ENCODE measurements around the gene MED27. TPM values are rescaled to one million over a fixed set of nuclear protein-coding genes. Genes with fewer than 3 reads are reported as not detected.

The MED27 gene
- total and polyA plus RNA-seq, 2 of the 13 experiments (the other 11 are each of a cell fraction or from before 2014, with no cell fraction given), result 16.9 to 19.0 TPM

- TF ChIP-seq REST (IDR thresholded peaks at IDR 0.05; ENCODE audit: borderline replicate concordance in 1 of 2, low read depth in 1 of 2, low read length in 2 of 2) (no peak), ZNF780A (CRISPR knock-in tag; IDR thresholded peaks at IDR 0.05) (no peak), BRD4 (CRISPR knock-in tag; IDR thresholded peaks at IDR 0.05) (no peak), KMT2B (CRISPR knock-in tag; IDR thresholded peaks at IDR 0.05) (no peak), HMG20B (CRISPR knock-in tag; conservative IDR thresholded peaks at IDR 0.05) (no peak), KMT2A (CRISPR knock-in tag; IDR thresholded peaks at IDR 0.05) (no peak), PCBP2 (optimal IDR thresholded peaks at IDR 0.05; ENCODE audit: low read depth, low read length, poor library complexity, severe bottlenecking) (no peak), MLX (CRISPR knock-in tag; IDR thresholded peaks at IDR 0.05) (no peak), TCF7 (IDR thresholded peaks at IDR 0.05; ENCODE audit: low read depth) (no peak), ZNF543 (CRISPR knock-in tag; IDR thresholded peaks at IDR 0.05) (no peak), ZEB1 (IDR thresholded peaks at IDR 0.05; ENCODE audit: insufficient replicate concordance, low read depth) (no peak), SNAPC5 (CRISPR knock-in tag; IDR thresholded peaks at IDR 0.05; ENCODE audit: borderline replicate concordance) (no peak), SIN3A (IDR thresholded peaks at IDR 0.05; ENCODE audit: borderline replicate concordance, low read depth, low read length) (no peak), SNAI1 (CRISPR knock-in tag; IDR thresholded peaks at IDR 0.05; ENCODE audit: borderline replicate concordance) (no peak), ZNF724P (CRISPR knock-in tag; IDR thresholded peaks at IDR 0.05; ENCODE audit: borderline replicate concordance) (no peak), ZBTB1 (CRISPR knock-in tag; IDR thresholded peaks at IDR 0.05; ENCODE audit: borderline replicate concordance) (no peak)
These were observed 78.1 kb downstream of the MED27 start (continued) for GRCh38 chr9:132001567-132001966.
